Stimulated activated CD8-positive, alpha-beta memory T cell treated with anti-CD3 and anti-CD28 coated beads, Interleukin-7, amount 100 ng/mL, for 48 hours (primary cell): ENCODE measurements around the gene SLC16A10.
"Not testable (repeated sequence)": the region's sequence is repeated elsewhere in the genome, so short reads cannot be mapped to it uniquely, and the experiment has no call there.

Source experiments
- DNase-seq, 2 donors: peaks; one replicate each; pipeline ENCODE4 v3.0.0-alpha.2; 2020; ENCODE audit warnings: low read depth in 1 of 2; ENCODE audit errors: extremely low read depth in 1 of 2

The SLC16A10 gene

GRCh38 chr6:111183702-111184517, 96.6 kb downstream of the SLC16A10 start:
- no peak for DNase-seq

- DNase-seq: no peak
Observed at GRCh38 chr6:111184827-111185532, 97.7 kb downstream of the SLC16A10 start.

GRCh38 chr6:111185954-111186353, 98.7 kb downstream of the SLC16A10 start:
- DNase-seq: no peak

- DNase-seq: no peak
Observed at GRCh38 chr6:111187874-111188273, 100.6 kb downstream of the SLC16A10 start.

GRCh38 chr6:111189666-111190210, 102.4 kb downstream of the SLC16A10 start:
- not testable (repeated sequence) for DNase-seq

- DNase-seq: no peak
Observed at GRCh38 chr6:111190637-111191036, 103.3 kb downstream of the SLC16A10 start.

GRCh38 chr6:111191136-111191535, 103.8 kb downstream of the SLC16A10 start:
- DNase-seq: not testable (repeated sequence)

GRCh38 chr6:111192911-111193555, 105.7 kb downstream of the SLC16A10 start:
- no peak for DNase-seq

- no peak for DNase-seq
Observed at GRCh38 chr6:111195656-111196055, 108.4 kb downstream of the SLC16A10 start.

GRCh38 chr6:111198841-111199240, 111.5 kb downstream of the SLC16A10 start:
- no peak for DNase-seq

GRCh38 chr6:111199935-111200334, 112.6 kb downstream of the SLC16A10 start:
- no peak for DNase-seq

GRCh38 chr6:111200350-111201243, 113.3 kb downstream of the SLC16A10 start:
- no peak for DNase-seq

- DNase-seq: no peak
Observed at GRCh38 chr6:111201244-111201554, 113.9 kb downstream of the SLC16A10 start.

GRCh38 chr6:111201764-111202163, 114.5 kb downstream of the SLC16A10 start:
- DNase-seq: no peak

- DNase-seq: not testable (repeated sequence)
Observed at GRCh38 chr6:111203539-111203938, 116.2 kb downstream of the SLC16A10 start.

- no peak for DNase-seq
Observed at GRCh38 chr6:111204305-111204704, 117.0 kb downstream of the SLC16A10 start.

GRCh38 chr6:111204881-111205280, 117.6 kb downstream of the SLC16A10 start:
- no peak for DNase-seq

- DNase-seq: no peak
Observed at GRCh38 chr6:111205502-111205901, 118.2 kb downstream of the SLC16A10 start.

- no peak for DNase-seq
Observed at GRCh38 chr6:111207141-111207858, 120.0 kb downstream of the SLC16A10 start.

GRCh38 chr6:111208933-111209332, 121.6 kb downstream of the SLC16A10 start:
- DNase-seq: no peak
